H1 (cell line): ENCODE measurements around the gene G2E3. TPM values are rescaled to one million over a fixed set of nuclear protein-coding genes. Genes with fewer than 3 reads are reported as not detected.

Experiments used
- CTCF ChIA-PET: fragments of 300-600 bp; sonication (Branson Sonifier 250); formaldehyde crosslinking; loops from one replicate; lab custom pipeline; 2021; ENCODE audit not compliant: partially characterized antibody; lab: Charles Lee
- POLR2A ChIA-PET: fragments of 300-600 bp; sonication (Branson Sonifier 250); formaldehyde crosslinking; loops from one replicate; lab custom pipeline; 2021; ENCODE audit warnings: inconsistent platforms; ENCODE audit not compliant: partially characterized antibody; lab: Charles Lee
- DNase-seq, 2 experiments: peaks; one replicate each; pipeline versions ENCODE4 v3.0.0 to v3.0.0-alpha.2; 2010 to 2022; ENCODE audit warnings: low spot score in 2 of 2, low read depth in 1 of 2, mixed read lengths in 1 of 2
- FAIRE-seq: peaks from 2 replicates; lab custom pipeline; 2011; peaks lifted over from hg19 to GRCh38; lab: Jason Lieb, UNC
- H2AFZ ChIP-seq: 2 replicates; pipeline ENCODE4 v1.8.1; 2012; ENCODE audit warnings: low read length, inconsistent platforms
- H2AK5ac ChIP-seq: 2 replicates; pipeline ENCODE4 v1.6.1; 2013; ENCODE audit warnings: low read depth, low read length
- H2BK120ac ChIP-seq: replicated peaks from 2 replicates; pipeline ENCODE3; 2013; ENCODE audit warnings: low read depth, low read length, inconsistent platforms
- H2BK12ac ChIP-seq: 2 replicates; pipeline ENCODE4 v1.6.1; 2013; ENCODE audit warnings: low read depth, low read length
- H2BK15ac ChIP-seq: 2 replicates; pipeline ENCODE4 v1.6.1; 2013; ENCODE audit warnings: low read length
- H2BK20ac ChIP-seq: 2 replicates; pipeline ENCODE4 v1.6.1; 2013; ENCODE audit warnings: low read length
- H2BK5ac ChIP-seq: 2 replicates; pipeline ENCODE4 v1.6.1; 2013; ENCODE audit warnings: low read depth, low read length
- H3K14ac ChIP-seq: 2 replicates; pipeline ENCODE4 v1.6.1; 2013; ENCODE audit warnings: inconsistent platforms; ENCODE audit not compliant: insufficient read length
- H3K18ac ChIP-seq: 2 replicates; pipeline ENCODE4 v1.6.1; 2013; ENCODE audit warnings: low read length; ENCODE audit errors: extremely low read depth
- H3K23ac ChIP-seq: 2 replicates; pipeline ENCODE4 v1.6.1; 2013; ENCODE audit warnings: inconsistent platforms; ENCODE audit not compliant: insufficient read length
- H3K23me2 ChIP-seq: 2 replicates; pipeline ENCODE4 v1.6.1; 2013; ENCODE audit warnings: low read depth, low read length
- H3K27ac ChIP-seq: 2 replicates; pipeline ENCODE4 v1.6.1; 2011; ENCODE audit warnings: low read depth, low read length, inconsistent platforms
- H3K27me3 ChIP-seq, 4 experiments: replicated peaks in 1 of 4; 1 replicate in 1 of 4; 2 replicates in 3 of 4; pipeline versions ENCODE4 v1.6.1 to v1.8.1; 2011 to 2013; ENCODE audit warnings: low read length in 3 of 4, mild to moderate bottlenecking in 3 of 4, inconsistent platforms in 2 of 4, mixed read lengths in 2 of 4, moderate library complexity in 1 of 4; ENCODE audit not compliant: control insufficient read depth in 3 of 4, insufficient read depth in 3 of 4; ENCODE audit errors: extremely low read depth in 1 of 4
- H3K36me3 ChIP-seq, 4 experiments: 2 replicates each; pipeline versions ENCODE4 v1.6.1 to v1.8.1; 2011 to 2013; ENCODE audit warnings: mild to moderate bottlenecking in 4 of 4, low read length in 3 of 4, moderate library complexity in 2 of 4, control low read depth in 1 of 4, inconsistent platforms in 1 of 4; ENCODE audit not compliant: insufficient read depth in 4 of 4, control insufficient read depth in 2 of 4
- H3K4ac ChIP-seq: replicated peaks from 2 replicates; pipeline ENCODE3; 2013; ENCODE audit warnings: low read length, low read depth, mixed read lengths, inconsistent platforms; ENCODE audit not compliant: insufficient read length
- H3K4me1 ChIP-seq, 4 experiments: replicated peaks in 1 of 4; 1 replicate in 1 of 4; 2 replicates in 3 of 4; pipeline versions ENCODE4 v1.6.1 to v1.8.1; 2011 to 2013; ENCODE audit warnings: low read length in 3 of 4, inconsistent platforms in 2 of 4, mixed read lengths in 1 of 4; ENCODE audit not compliant: insufficient read depth in 4 of 4, control insufficient read depth in 3 of 4
- H3K4me2 ChIP-seq, 2 experiments: 2 replicates each; pipeline versions ENCODE4 v1.6.1 to v1.8.1; 2011 to 2013; ENCODE audit warnings: low read depth in 2 of 2, low read length in 2 of 2, control low read depth in 1 of 2, inconsistent platforms in 1 of 2, mild to moderate bottlenecking in 1 of 2; ENCODE audit not compliant: insufficient read depth in 1 of 2
- H3K4me3 ChIP-seq, 4 experiments: fragments of 200-600, 300-600 bp in 1 of 4; sonication (generic), shearing (Covaris generic), sonication (Bioruptor Twin) in 1 of 4; 2 replicates each; pipeline versions ENCODE4 v1.5.1 to v1.8.1; 2011 to 2016; ENCODE audit warnings: low read length in 4 of 4, low read depth in 3 of 4, control low read depth in 2 of 4, inconsistent platforms in 2 of 4, mild to moderate bottlenecking in 2 of 4, mixed read lengths in 1 of 4, moderate library complexity in 1 of 4; ENCODE audit not compliant: insufficient read depth in 2 of 4; ENCODE audit errors: extremely low read depth in 1 of 4
- H3K56ac ChIP-seq: replicated peaks from 2 replicates; pipeline ENCODE3; 2013; ENCODE audit warnings: low read depth, mild to moderate bottlenecking, mixed read lengths, low read length, inconsistent platforms; ENCODE audit not compliant: insufficient read length
- H3K79me1 ChIP-seq: 2 replicates; pipeline ENCODE4 v1.6.1; 2013; ENCODE audit warnings: low read depth, low read length, control low read depth
- H3K79me2 ChIP-seq, 2 experiments: 2 replicates each; pipeline versions ENCODE4 v1.6.1 to v1.8.1; 2012 to 2013; ENCODE audit warnings: low read length in 2 of 2, mild to moderate bottlenecking in 2 of 2, inconsistent platforms in 1 of 2; ENCODE audit not compliant: insufficient read depth in 2 of 2, control insufficient read depth in 1 of 2
- H3K9ac ChIP-seq, 4 experiments: replicated peaks in 1 of 4; 1 replicate in 1 of 4; 2 replicates in 3 of 4; pipeline versions ENCODE4 v1.6.1 to v1.8.1; 2011 to 2013; ENCODE audit warnings: low read depth in 3 of 4, low read length in 3 of 4, control low read depth in 2 of 4, mild to moderate bottlenecking in 2 of 4, moderate library complexity in 2 of 4, inconsistent platforms in 1 of 4; ENCODE audit errors: extremely low read depth in 1 of 4
- H3K9me3 ChIP-seq, 2 experiments: 2 replicates each; pipeline versions ENCODE4 v1.6.1 to v1.8.1; 2012 to 2013; ENCODE audit warnings: mild to moderate bottlenecking in 2 of 2, moderate library complexity in 2 of 2, control low read depth in 1 of 2, inconsistent platforms in 1 of 2, low read depth in 1 of 2, low read length in 1 of 2, mixed read lengths in 1 of 2; ENCODE audit not compliant: insufficient read depth in 2 of 2
- H4K20me1 ChIP-seq, 2 experiments: replicated peaks in 1 of 2; 2 replicates each; pipeline versions ENCODE3 to v1.8.1; 2011 to 2013; ENCODE audit warnings: inconsistent platforms in 2 of 2, low read length in 2 of 2, mild to moderate bottlenecking in 1 of 2; ENCODE audit not compliant: insufficient read depth in 2 of 2, control insufficient read depth in 1 of 2
- H4K5ac ChIP-seq: 2 replicates; pipeline ENCODE4 v1.6.1; 2013; ENCODE audit warnings: low read length, low read depth, mixed read lengths, inconsistent platforms; ENCODE audit not compliant: insufficient read length
- H4K8ac ChIP-seq: 2 replicates; pipeline ENCODE4 v1.8.0; 2013; ENCODE audit warnings: mild to moderate bottlenecking, moderate library complexity, low read length, inconsistent platforms; ENCODE audit not compliant: insufficient read depth; ENCODE audit errors: extremely low read depth
- H4K91ac ChIP-seq: replicated peaks from 2 replicates; pipeline ENCODE3; 2013; ENCODE audit warnings: low read length, mixed read lengths, inconsistent platforms; ENCODE audit not compliant: insufficient read length
- EZH2 ChIP-seq: fragments of 200-600 bp; sonication (generic); IDR thresholded peaks from 2 replicates; pipeline ENCODE4 v1.7.1; 2012; ENCODE audit warnings: low read depth, mild to moderate bottlenecking, moderate library complexity, low read length, inconsistent platforms; ENCODE audit not compliant: severe bottlenecking
- RAD21 ChIP-seq, 2 experiments: IDR thresholded peaks in 1 of 2; conservative IDR thresholded peaks in 1 of 2; 2 replicates each; pipeline ENCODE4 v1.6.1; 2011; ENCODE audit warnings: low read depth in 2 of 2, low read length in 2 of 2, improper control_type of control experiment in 1 of 2, inconsistent platforms in 1 of 2, mild to moderate bottlenecking in 1 of 2, moderate library complexity in 1 of 2
- TAF7 ChIP-seq: optimal IDR thresholded peaks from 2 replicates; pipeline ENCODE3; 2011; ENCODE audit warnings: low read depth, mild to moderate bottlenecking, inconsistent platforms, low read length, moderate library complexity, borderline replicate concordance
- WGBS, 2 experiments: shearing (Covaris generic) in 1 of 2; methylation state at CpG; one replicate each; pipeline versions ENCODE4 v1.1.6 to v1.1.7; 2013 to 2015; ENCODE audit warnings: low lambda C conversion rate in 2 of 2, mixed read lengths in 2 of 2, inconsistent platforms in 1 of 2, low coverage in 1 of 2, missing lambda C conversion rate in 1 of 2; ENCODE audit not compliant: insufficient replicate concordance in 2 of 2, insufficient coverage in 1 of 2, insufficient read length in 1 of 2; ENCODE audit errors: extremely low coverage in 1 of 2, missing lambda C conversion rate in 1 of 2; 5-methylcytosine and 5-hydroxymethylcytosine counted together
- polyA plus RNA-seq, 7 experiments: library from polyadenylated mRNA; depleted of rRNA in 3 of 7; stranded (reverse) in 5 of 7; unstranded in 2 of 7; fragments of >200 nt in 5 of 7; fragments of 200-250 nt in 2 of 7; gene quantifications; 1 replicate in 5 of 7; 2 replicates in 1 of 7; 4 replicates in 1 of 7; pipeline versions ENCODE4 v1.2.1 to v1.2.3, GENCODE V29; 2011 to 2013; ENCODE audit warnings: missing spikeins in 2 of 7, mixed read lengths in 2 of 7
- total RNA-seq: library from RNA; stranded (reverse); fragmentation: NEBNext Ultra II Directional; extraction: Animal tissue kit (Norgen Biotek cat#: 25700); gene quantifications from 2 replicates; pipeline ENCODE4 v1.2.1, GENCODE V29; 2021
- TF ChIP-seq, protein P1 (sequence below), 3 experiments: IDR thresholded peaks; 1 replicate in 2 of 3; 2 replicates in 1 of 3; pipeline versions ENCODE4 v1.5.1 to v1.6.1; 2011; ENCODE audit warnings: low read length in 3 of 3, mild to moderate bottlenecking in 3 of 3, inconsistent platforms in 2 of 3, low read depth in 1 of 3, moderate library complexity in 1 of 3; ENCODE audit not compliant: insufficient read depth in 1 of 3; ENCODE audit errors: control extremely low read depth in 1 of 3

G2E3 gene
- total and polyA plus RNA-seq, 2 of the 8 experiments (the other 6 are each of a cell fraction or from before 2014, with no cell fraction given) = 9.2 to 72.0 TPM

DNA sequence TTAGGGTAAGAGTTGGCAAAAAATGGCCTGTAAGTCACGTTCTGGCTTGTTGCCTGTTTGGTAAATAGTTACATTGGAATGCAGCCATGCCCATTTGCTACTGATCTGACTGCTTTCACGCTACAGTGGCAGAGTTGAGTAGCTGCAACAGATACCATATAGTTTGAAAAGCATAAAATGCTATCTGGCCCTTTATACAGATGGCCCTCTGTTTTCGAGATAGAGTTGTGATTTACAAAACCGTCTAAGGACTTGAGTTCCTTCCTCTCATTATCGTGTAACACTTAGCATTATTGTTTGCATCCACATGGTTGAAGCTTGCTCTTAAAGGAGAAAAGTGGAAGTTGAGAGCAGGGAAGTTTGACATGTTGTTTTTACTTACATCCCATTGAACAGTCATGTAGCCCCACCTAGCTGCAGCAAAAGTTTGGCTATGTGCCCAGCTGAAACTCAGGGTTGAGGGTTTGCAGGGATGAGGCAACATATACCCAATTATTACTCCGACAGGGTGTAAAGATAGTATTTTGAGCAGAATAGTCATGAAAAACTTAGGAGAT lies 51.9 kb downstream of the G2E3 start:
- H3K9me3 ChIP-seq = no peaks in the 10 kb centered on the region
- no peak overlapping the region for H2BK12ac ChIP-seq
- ChIA-PET CTCF (interaction anchor here (1.2 kb wide), 1 partner anchor 10 kb away, joined by 4 read pairs; no protein-coding TSS in a partner anchor), POLR2A (interaction anchor here (0.6 to 1.3 kb wide), 3 partner anchors 9 to 116 kb away, joined by 3 to 5 read pairs (median 4); partner anchors contain the start of gene SCFD1)
- no peaks in the 10 kb centered on the region for H3K79me1 ChIP-seq
- no peaks in the 10 kb centered on the region for H3K23me2 ChIP-seq
- H4K5ac ChIP-seq = no peak overlapping the region
- no peak overlapping the region for H2BK20ac ChIP-seq
- H3K4me2 ChIP-seq = no peak overlapping the region
- DNase-seq = no peak
- H3K9ac ChIP-seq = no peak overlapping the region
- H3K14ac ChIP-seq = no peak overlapping the region
- H4K8ac ChIP-seq = no peak overlapping the region
- no peak overlapping the region for H3K56ac ChIP-seq
- no peak overlapping the region for H3K18ac ChIP-seq
- H3K4me3 ChIP-seq = no peak overlapping the region
- H2BK120ac ChIP-seq = no peak overlapping the region
- H3K4ac ChIP-seq = no peak overlapping the region
- H3K23ac ChIP-seq = no peak overlapping the region
- H2BK5ac ChIP-seq = no peak overlapping the region
- TF ChIP-seq EZH2 (no peak), RAD21 (IDR thresholded peaks at IDR 0.05 in 1 of 2, conservative IDR thresholded peaks at IDR 0.05 in 1 of 2; ENCODE audit: low read depth in 2 of 2, low read length in 2 of 2) (peak; percentile 32 to 50), TAF7 (no peak)
- TF ChIP-seq, protein P1, sequence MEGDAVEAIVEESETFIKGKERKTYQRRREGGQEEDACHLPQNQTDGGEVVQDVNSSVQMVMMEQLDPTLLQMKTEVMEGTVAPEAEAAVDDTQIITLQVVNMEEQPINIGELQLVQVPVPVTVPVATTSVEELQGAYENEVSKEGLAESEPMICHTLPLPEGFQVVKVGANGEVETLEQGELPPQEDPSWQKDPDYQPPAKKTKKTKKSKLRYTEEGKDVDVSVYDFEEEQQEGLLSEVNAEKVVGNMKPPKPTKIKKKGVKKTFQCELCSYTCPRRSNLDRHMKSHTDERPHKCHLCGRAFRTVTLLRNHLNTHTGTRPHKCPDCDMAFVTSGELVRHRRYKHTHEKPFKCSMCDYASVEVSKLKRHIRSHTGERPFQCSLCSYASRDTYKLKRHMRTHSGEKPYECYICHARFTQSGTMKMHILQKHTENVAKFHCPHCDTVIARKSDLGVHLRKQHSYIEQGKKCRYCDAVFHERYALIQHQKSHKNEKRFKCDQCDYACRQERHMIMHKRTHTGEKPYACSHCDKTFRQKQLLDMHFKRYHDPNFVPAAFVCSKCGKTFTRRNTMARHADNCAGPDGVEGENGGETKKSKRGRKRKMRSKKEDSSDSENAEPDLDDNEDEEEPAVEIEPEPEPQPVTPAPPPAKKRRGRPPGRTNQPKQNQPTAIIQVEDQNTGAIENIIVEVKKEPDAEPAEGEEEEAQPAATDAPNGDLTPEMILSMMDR (IDR thresholded peaks at IDR 0.05; ENCODE audit: control extremely low read depth in 1 of 3, insufficient read depth in 1 of 3, low read depth in 1 of 3, low read length in 3 of 3) = peak in 2 of 3 experiments; percentile 15 to 37; a peak in 2 of 4 replicates
- 83% methylated on average over 6 of the region's 6 CpGs; no CpG with 5 or more reads in 1 of the 2 experiments for WGBS, 2 experiments
- H4K91ac ChIP-seq = no peak overlapping the region
- H2AFZ ChIP-seq = no peak overlapping the region
- H3K4me1 ChIP-seq = no peaks in the 10 kb centered on the region
- no peak for FAIRE-seq
- no peaks in the 10 kb centered on the region for H4K20me1 ChIP-seq
- no peaks in the 10 kb centered on the region for H3K79me2 ChIP-seq
- H2AK5ac ChIP-seq = no peak overlapping the region
- no peak overlapping the region; the same call in 1 of the 2 replicates for H3K27ac ChIP-seq
- no peaks in the 10 kb centered on the region for H3K27me3 ChIP-seq
- H2BK15ac ChIP-seq = no peak overlapping the region
- peaks cover 4 to 67% (median 24%) of the 10 kb centered on the region in 4 experiments; a peak in 7 of 8 replicates for H3K36me3 ChIP-seq
